GM12874 (cell line): ENCODE results near the gene TMEM163.

ENCODE experiments used
- TF ChIP-seq, protein P1 (sequence below): IDR thresholded peaks from 2 replicates; pipeline ENCODE4 v1.5.1; 2011; ENCODE audit warnings: low read depth, mild to moderate bottlenecking, control low read depth, low read length, moderate library complexity; ENCODE audit not compliant: insufficient read depth

TMEM163 gene

DNA sequence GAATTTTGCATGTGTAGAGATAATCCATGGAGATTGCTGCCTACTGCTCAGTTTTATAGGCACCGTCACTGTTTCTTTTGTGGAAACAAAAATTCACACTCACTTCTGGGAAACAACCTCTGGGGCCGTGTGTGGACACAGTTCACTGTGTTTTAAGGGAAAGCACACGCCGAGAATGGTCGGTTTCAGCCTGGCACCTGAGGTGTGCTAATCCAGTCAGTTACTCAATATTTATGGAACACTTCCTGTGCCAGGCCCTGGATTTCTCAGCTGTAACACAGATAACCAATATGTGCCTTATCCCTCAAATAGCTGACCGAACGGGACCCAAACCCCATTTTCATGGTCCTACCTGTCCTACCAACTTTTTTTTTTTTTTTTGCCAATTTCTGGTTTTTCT lies 285.3 kb downstream of the TMEM163 start:
- TF ChIP-seq, protein P1, sequence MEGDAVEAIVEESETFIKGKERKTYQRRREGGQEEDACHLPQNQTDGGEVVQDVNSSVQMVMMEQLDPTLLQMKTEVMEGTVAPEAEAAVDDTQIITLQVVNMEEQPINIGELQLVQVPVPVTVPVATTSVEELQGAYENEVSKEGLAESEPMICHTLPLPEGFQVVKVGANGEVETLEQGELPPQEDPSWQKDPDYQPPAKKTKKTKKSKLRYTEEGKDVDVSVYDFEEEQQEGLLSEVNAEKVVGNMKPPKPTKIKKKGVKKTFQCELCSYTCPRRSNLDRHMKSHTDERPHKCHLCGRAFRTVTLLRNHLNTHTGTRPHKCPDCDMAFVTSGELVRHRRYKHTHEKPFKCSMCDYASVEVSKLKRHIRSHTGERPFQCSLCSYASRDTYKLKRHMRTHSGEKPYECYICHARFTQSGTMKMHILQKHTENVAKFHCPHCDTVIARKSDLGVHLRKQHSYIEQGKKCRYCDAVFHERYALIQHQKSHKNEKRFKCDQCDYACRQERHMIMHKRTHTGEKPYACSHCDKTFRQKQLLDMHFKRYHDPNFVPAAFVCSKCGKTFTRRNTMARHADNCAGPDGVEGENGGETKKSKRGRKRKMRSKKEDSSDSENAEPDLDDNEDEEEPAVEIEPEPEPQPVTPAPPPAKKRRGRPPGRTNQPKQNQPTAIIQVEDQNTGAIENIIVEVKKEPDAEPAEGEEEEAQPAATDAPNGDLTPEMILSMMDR = no peak

DNA sequence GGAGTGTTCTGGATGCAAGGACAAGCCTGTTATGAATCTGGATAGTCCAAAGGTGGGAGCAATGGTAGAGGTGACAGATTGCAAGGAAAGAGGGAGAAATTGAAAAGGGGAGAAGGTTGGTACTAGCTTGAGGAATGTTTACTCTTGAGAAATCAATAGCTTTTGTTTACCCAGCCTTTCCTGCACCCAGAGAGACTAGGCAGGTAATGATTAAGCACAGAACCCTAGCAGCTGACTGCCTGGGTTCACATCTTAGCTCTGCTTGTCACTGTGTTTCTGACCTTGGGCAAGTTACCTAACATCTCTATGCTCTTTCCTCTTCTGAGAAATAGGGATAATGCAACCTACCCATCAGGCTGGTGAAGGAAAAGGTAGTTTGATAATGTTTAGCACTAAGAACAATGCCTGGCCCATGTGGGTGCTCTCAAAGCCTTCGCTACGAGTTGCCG lies 286.3 kb downstream of the TMEM163 start:
- TF ChIP-seq, protein P1 = no peak

DNA sequence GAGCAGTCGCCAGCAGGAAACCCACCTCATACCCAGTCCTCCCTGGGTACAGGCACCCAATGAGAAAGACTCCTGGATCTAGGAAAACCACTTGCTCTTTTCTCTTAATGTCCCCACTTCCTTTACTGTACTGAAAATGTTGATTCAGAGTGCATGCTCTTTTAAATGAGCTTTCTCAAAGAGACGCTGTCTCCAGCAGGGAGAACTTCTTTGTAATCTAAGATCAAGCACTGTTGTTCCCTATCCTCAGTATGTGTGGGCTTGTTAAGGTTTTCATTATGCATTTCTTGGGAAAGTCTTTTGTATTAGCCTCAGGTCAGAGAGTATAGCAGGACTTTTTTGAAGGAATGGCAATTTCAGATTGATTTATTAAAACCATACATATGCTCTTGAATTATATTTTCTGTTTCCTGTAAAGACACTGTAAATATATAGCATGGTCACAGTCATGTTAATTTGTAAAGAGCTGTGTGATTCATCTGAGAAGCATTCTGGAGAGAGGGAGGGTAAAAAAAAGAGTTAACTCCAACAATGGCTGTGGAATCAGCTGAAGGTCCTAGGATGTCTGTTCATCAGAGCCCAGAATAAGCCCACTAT lies 286.9 kb downstream of the TMEM163 start:
- TF ChIP-seq, protein P1 = no peak

DNA sequence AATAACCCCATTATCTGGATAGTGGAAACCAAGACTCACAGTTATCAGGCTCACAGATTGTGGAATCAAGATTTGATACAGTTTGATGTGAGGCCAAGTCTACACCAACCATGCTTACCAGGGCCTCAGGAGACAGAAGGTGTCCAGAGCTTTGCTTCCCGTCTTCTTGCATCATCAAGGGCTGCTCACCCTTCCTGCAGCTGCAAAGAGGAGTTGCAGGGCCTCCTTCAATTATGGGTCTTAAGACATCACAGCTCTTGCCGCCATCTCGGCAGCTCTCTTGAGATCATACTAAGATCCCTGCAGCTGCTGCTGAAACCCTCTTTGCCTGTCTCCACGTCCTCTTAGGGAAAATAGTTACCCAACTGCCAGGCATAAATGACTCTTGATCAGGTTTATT lies 288.9 kb downstream of the TMEM163 start:
- TF ChIP-seq, protein P1 = no peak

DNA sequence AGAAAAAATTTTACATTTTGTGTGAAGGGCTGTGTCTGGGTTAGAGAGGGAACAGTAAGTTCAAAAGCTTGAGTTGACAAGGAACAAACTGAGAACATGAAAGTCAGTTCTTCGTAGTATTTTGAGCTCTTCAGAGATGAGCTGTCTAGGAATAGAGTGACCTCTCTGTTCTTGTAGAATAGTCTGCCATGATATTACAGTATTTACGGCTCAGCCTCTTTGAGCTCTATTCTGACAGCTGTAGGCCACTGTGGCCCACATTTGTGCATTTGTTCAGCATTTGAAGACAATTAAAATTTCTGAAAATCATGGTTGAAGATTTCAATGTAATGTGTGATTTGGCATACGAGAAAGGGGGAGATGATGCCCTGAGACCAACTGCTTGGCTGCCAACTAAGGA lies 292.1 kb downstream of the TMEM163 start:
- TF ChIP-seq, protein P1 = no peak

DNA sequence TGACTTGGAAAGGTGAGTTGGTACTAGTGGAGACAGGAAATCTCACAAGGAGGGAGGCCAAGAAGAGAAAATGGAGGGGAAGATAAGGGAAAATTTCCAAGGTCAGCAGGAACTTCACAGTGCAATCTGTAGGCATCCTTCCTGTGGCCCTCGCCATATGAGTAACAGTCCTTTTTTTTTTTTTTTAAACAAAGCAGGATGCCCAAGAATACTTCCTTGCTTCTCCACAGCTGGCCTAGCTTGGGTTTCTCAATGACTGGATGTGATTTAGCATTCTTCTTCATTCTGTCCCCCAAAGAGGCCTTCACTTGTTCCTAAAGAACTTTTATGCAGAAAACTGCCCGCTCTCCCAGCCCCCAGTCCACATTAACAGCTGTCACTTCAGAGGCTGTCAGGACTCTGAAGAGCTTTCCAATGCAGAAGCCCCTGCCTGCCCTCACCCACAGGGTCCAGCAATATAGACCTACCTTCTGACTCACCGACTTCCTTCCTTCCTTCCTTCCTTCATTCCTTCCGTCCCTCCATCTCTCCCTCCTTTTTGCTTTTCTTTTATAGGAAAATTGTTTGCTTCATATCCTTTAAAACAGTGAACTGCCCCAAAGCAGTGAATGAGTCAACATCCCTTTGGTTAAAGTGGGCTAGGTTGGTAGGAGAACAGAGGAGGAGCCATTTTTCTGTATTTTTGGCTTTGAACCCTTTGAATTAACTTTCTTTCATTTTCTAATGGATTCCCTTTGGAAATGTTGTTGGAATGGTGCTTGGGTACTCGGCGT lies 292.9 kb downstream of the TMEM163 start:
- TF ChIP-seq, protein P1 = no peak

DNA sequence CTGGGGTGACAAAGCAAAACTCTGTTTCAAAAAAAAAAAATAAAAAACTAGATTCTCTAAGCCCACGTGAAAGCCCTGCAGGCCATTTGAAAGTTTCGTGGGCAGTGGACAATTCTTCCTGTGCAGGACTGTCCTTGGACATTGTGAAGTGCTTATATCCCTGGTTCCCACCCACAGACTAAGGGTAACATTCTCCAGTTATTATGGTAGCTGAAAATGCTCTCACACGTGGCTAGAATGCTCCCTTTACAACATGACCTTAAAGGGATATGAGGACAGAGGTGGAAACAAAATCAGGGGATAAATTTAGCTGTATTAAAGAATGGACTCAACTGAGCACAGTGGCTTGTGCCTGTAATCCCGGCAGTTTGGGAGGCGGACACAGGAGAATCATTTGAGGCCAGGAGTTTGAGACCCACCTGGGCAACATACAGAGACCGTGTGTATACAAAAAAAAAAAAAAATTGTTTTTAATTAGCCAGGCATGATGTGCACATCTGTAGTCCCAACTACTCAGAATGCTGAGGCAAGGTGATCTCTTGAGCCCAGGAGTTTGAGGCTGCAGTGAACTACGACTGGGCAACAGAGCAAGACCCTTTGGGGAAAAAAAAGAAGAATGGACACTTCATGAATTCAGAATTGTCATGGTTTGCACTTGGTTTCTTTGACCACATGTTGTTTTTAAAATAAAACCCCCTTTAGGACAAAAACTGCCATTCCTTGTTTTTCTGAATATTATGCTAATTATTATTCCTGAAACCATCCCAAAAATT lies 297.1 kb downstream of the TMEM163 start:
- TF ChIP-seq, protein P1 = no peak
